GM12878 (cell line): ENCODE data around the gene FAM81A. TPM values are rescaled to one million over a fixed set of nuclear protein-coding genes. Genes with fewer than 3 reads are reported as not detected.
A peak's percentile ranks its signal among the peaks of the same experiment; 100 is the strongest.

Experiments
- ATAC-seq: fragments of 200-7000 bp; cut with Tn5 transposase; 3 replicates; pipeline ENCODE4 v1.9.1; 2020; ENCODE audit warnings: mild to moderate bottlenecking, moderate library complexity
- BruUV-seq: library from RNA; stranded (reverse); fragments of 400-500 nt; replicated peaks from 2 replicates; lab custom pipeline; 2021; lab: Mats Ljungman, UMichigan
- CTCF ChIA-PET: fragments of 300-600 bp; sonication (Branson Sonifier 250); formaldehyde crosslinking; extraction: SDS; loops from one replicate; lab custom pipeline; 2021; ENCODE audit warnings: inconsistent platforms; lab: Yijun Ruan, JAX
- POLR2A ChIA-PET: fragments of 350-600 bp; formaldehyde crosslinking; extraction: SDS; loops from one replicate; lab custom pipeline; 2021; ENCODE audit warnings: inconsistent platforms; lab: Charles Lee
- RAD21 ChIA-PET: fragments of 300-600 bp; sonication (Branson Sonifier 250); formaldehyde crosslinking; loops from one replicate; lab custom pipeline; 2023; ENCODE audit warnings: antibody characterized with exemption; ENCODE audit not compliant: unreplicated experiment; lab: Charles Lee
- SMC1A ChIA-PET: fragments of 300-600 bp; sonication (Branson Sonifier 250); formaldehyde crosslinking; loops from one replicate; lab custom pipeline; 2023; ENCODE audit not compliant: unreplicated experiment, uncharacterized antibody; lab: Charles Lee
- DNase-seq: peaks from one replicate; pipeline ENCODE4 v3.0.0-alpha.2; 2011; ENCODE audit warnings: low read depth, low spot score
- FAIRE-seq: peaks from 3 replicates; lab custom pipeline; 2011; peaks lifted over from hg19 to GRCh38; lab: Jason Lieb, UNC
- H2AFZ ChIP-seq: 2 replicates; pipeline ENCODE4 v1.6.0; 2011; ENCODE audit warnings: low read depth, low read length, control low read depth; ENCODE audit not compliant: control insufficient read depth
- H3K27ac ChIP-seq: 2 replicates; pipeline ENCODE4 v1.5.1; 2011; ENCODE audit warnings: control low read depth; ENCODE audit not compliant: control insufficient read depth, insufficient read depth
- H3K27me3 ChIP-seq, 2 experiments: replicated peaks in 1 of 2; 2 replicates each; pipeline versions ENCODE4 v1.6.0 to v1.6.1; 2011; ENCODE audit warnings: low read length in 1 of 2; ENCODE audit not compliant: control insufficient read depth in 2 of 2, insufficient read depth in 2 of 2
- H3K36me3 ChIP-seq, 2 experiments: 2 replicates each; pipeline ENCODE4 v1.5.1; 2011; ENCODE audit warnings: low read length in 1 of 2; ENCODE audit not compliant: control insufficient read depth in 2 of 2, insufficient read depth in 2 of 2
- H3K4me1 ChIP-seq: 2 replicates; pipeline ENCODE4 v1.6.1; 2011; ENCODE audit warnings: mild to moderate bottlenecking, low read length, moderate library complexity, mixed read lengths; ENCODE audit not compliant: control insufficient read depth, insufficient read depth
- H3K4me2 ChIP-seq: 2 replicates; pipeline ENCODE4 v1.6.0; 2011; ENCODE audit warnings: control low read depth; ENCODE audit not compliant: control insufficient read depth, insufficient read depth
- H3K4me3 ChIP-seq: fragments of 200-600 bp; sonication (generic); 2 replicates; pipeline ENCODE4 v1.5.1; 2016
- H3K79me2 ChIP-seq: 2 replicates; pipeline ENCODE4 v1.6.0; 2011; ENCODE audit warnings: low read length; ENCODE audit not compliant: control insufficient read depth, insufficient read depth
- H3K9ac ChIP-seq: 2 replicates; pipeline ENCODE4 v1.8.0; 2011; ENCODE audit warnings: low read length, control low read depth, mixed read lengths; ENCODE audit not compliant: control insufficient read depth, insufficient read depth
- H3K9me3 ChIP-seq: replicated peaks from 3 replicates; pipeline ENCODE4 v1.5.1; 2011; ENCODE audit warnings: mild to moderate bottlenecking, low read length; ENCODE audit not compliant: control insufficient read depth, insufficient read depth
- H4K20me1 ChIP-seq: 2 replicates; pipeline ENCODE4 v1.6.0; 2011; ENCODE audit not compliant: control insufficient read depth, insufficient read depth
- ASH2L ChIP-seq: fragments of 300-600, 200-600 bp; sonication (generic); IDR thresholded peaks from 2 replicates; pipeline ENCODE4 v1.6.1; 2017; ENCODE audit warnings: low read depth, mild to moderate bottlenecking, borderline replicate concordance
- ATF3 ChIP-seq: IDR thresholded peaks from 2 replicates; pipeline ENCODE4 v1.6.1; 2011; ENCODE audit warnings: low read depth, mild to moderate bottlenecking, low read length, moderate library complexity, borderline replicate concordance; ENCODE audit errors: extremely low read depth
- HSF1 ChIP-seq: fragments of 150-350 bp; IDR thresholded peaks from 2 replicates; pipeline ENCODE4 v1.6.1; 2014; ENCODE audit warnings: mild to moderate bottlenecking, low read depth, low read length
- MTA2 ChIP-seq: fragments of 450-650 bp; IDR thresholded peaks from 2 replicates; pipeline ENCODE4 v1.6.1; 2016; ENCODE audit warnings: low read depth, mild to moderate bottlenecking, moderate library complexity
- MYB ChIP-seq: fragments of 150-350 bp; IDR thresholded peaks from 2 replicates; pipeline ENCODE4 v1.6.1; 2014; ENCODE audit warnings: mild to moderate bottlenecking, low read depth, low read length, borderline replicate concordance
- NBN ChIP-seq: fragments of 450-650 bp; IDR thresholded peaks from 2 replicates; pipeline ENCODE4 v1.6.1; 2016
- NRF1 ChIP-seq: conservative IDR thresholded peaks from 2 replicates; pipeline ENCODE4 v1.6.1; 2011; ENCODE audit warnings: mild to moderate bottlenecking, low read depth, low read length, improper control_type of control experiment
- RELB ChIP-seq: fragments of 450-650 bp; IDR thresholded peaks from 2 replicates; pipeline ENCODE4 v1.6.1; 2017; ENCODE audit warnings: low read depth, mild to moderate bottlenecking, moderate library complexity
- REST ChIP-seq: IDR thresholded peaks from 2 replicates; pipeline ENCODE4 v1.6.1; 2012; ENCODE audit warnings: mild to moderate bottlenecking, low read depth, low read length
- SIX5 ChIP-seq: IDR thresholded peaks from 2 replicates; pipeline ENCODE4 v1.6.1; 2011; ENCODE audit warnings: mild to moderate bottlenecking, low read depth, low read length, moderate library complexity; ENCODE audit not compliant: severe bottlenecking
- STAT3 ChIP-seq: IDR thresholded peaks from 2 replicates; pipeline ENCODE4 v1.6.1; 2011; ENCODE audit warnings: low read depth, low read length, improper control_type of control experiment
- USF1 ChIP-seq: IDR thresholded peaks from 2 replicates; pipeline ENCODE4 v1.6.1; 2011; ENCODE audit warnings: borderline replicate concordance, low read depth, mild to moderate bottlenecking, moderate library complexity, mixed read lengths, low read length; ENCODE audit not compliant: insufficient read depth; ENCODE audit errors: extremely low read length
- WGBS: methylation state at CpG from one replicate; pipeline ENCODE4 v1.1.6; 2016; ENCODE audit warnings: low lambda C conversion rate; ENCODE audit not compliant: insufficient replicate concordance, insufficient coverage; ENCODE audit errors: missing lambda C conversion rate; 5-methylcytosine and 5-hydroxymethylcytosine counted together
- in situ Hi-C: fragments of 300-500 bp; cut with MboI; formaldehyde crosslinking; loops from 9 replicates; pipeline ENCODE4 v1.14.3; 2018; ENCODE audit warnings: mixed read lengths
- intact Hi-C: fragments of 100-400 bp; cut with micrococcal nuclease; formaldehyde crosslinking; loops from one replicate; pipeline ENCODE4 v1.14.2; 2022; ENCODE audit not compliant: unreplicated experiment
- polyA plus RNA-seq, 11 experiments: library from polyadenylated mRNA; depleted of rRNA in 4 of 11; unstranded in 6 of 11; stranded (reverse) in 5 of 11; fragments of >200 nt; fragmentation: Nextera tagmentation in 4 of 11; fragmentation: Illumina TruSeq in 1 of 11; extraction: Ambion mirVana in 4 of 11; extraction: Trizol in 1 of 11; gene quantifications; 1 replicate in 1 of 11; 2 replicates in 10 of 11; pipeline versions ENCODE4 v1.2.1 to v1.2.3, GENCODE V29; 2011 to 2016; ENCODE audit warnings: inconsistent platforms in 2 of 11, missing spikeins in 2 of 11, low read depth in 1 of 11
- total RNA-seq, 4 experiments: library from RNA; depleted of rRNA in 3 of 4; stranded (reverse); fragments of >200 nt in 3 of 4; fragmentation: Illumina TruSeq in 1 of 4; extraction: Trizol in 1 of 4; gene quantifications; 2 replicates each; pipeline versions ENCODE4 v1.2.1 to v1.2.3, GENCODE V29; 2013 to 2021

FAM81A gene
- total and polyA plus RNA-seq, 10 of the 15 experiments (the other 5 are each of a cell fraction or from before 2014, with no cell fraction given) = 0.18 to 34.5 (median 16.2) TPM

DNA sequence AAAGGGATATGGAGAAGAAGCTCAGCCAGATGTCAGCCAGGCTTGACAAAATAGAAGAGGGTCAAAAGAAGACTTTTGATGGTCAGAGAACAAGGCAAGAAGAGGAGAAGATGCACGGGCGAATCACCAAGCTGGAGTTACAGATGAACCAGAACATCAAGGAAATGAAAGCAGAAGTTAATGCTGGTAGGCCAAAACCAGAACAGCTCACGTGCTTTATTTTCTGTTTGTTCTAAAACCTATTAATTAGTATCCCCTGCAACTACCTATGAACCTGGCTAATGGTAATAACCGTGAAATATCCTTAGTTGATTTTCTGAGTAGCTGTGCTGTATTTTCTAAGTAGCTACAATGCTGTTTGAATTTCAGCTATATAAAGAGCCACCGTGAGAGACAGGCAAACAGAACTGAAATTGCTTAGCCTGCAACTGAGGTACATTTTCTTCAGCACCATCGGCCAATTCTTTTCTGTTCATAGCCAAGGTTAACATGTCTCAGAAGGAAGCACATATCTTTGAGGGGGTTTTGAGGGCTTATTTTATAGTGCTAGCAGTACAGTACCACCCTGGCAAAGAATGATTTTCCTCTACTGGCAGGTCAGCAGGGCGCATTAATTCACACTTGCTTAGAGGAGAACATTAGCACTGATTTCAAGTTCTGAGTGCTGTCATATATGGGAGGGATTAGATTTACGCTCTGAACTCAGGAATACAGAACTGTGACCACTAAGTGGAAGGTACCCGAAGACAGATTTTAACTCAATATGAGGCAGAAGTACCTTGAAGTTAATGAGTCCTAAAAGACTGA lies 78.9 kb downstream of the FAM81A start:
- peak; percentile 83 for ATAC-seq
- SMC1A ChIA-PET = interaction anchor here (0.6 to 5.9 kb wide), 22 partner anchors 8 to 562 kb away, joined by 3 to 45 read pairs (median 4); no protein-coding TSS in a partner anchor
- RAD21 ChIA-PET = interaction anchor here (0.8 to 4.6 kb wide), 13 partner anchors 10 to 1289 kb away, joined by 3 to 36 read pairs (median 4); no protein-coding TSS in a partner anchor
- no peaks in the 10 kb centered on the region for H3K27me3 ChIP-seq
- no peaks in the 10 kb centered on the region for H3K36me3 ChIP-seq
- H3K79me2 ChIP-seq = no peaks in the 10 kb centered on the region
- peak overlapping the region; percentile 35 for H3K4me3 ChIP-seq
- no peaks in the 10 kb centered on the region for H3K9me3 ChIP-seq
- BruUV-seq = no TSS peak
- POLR2A ChIA-PET = interaction anchor here (0.5 to 2.0 kb wide), 3 partner anchors 11 to 100 kb away, joined by 3 to 9 read pairs (median 7); no protein-coding TSS in a partner anchor
- peak overlapping the region; percentile 93 for H3K27ac ChIP-seq
- CTCF ChIA-PET = interaction anchor here (0.6 to 6.1 kb wide), 11 partner anchors 10 to 562 kb away, joined by 3 to 62 read pairs (median 9); no protein-coding TSS in a partner anchor
- in situ Hi-C loops = no loop called here
- intact Hi-C loops = loop anchor here (5.0 to 10.0 kb wide), 2 partner anchors 540 to 672 kb away; no protein-coding TSS in a partner anchor
- H3K4me1 ChIP-seq = peaks cover 27% of the 10 kb centered on the region
- H3K9ac ChIP-seq = peak overlapping the region; percentile 64
- peak overlapping the region; percentile 93 for H3K4me2 ChIP-seq
- H4K20me1 ChIP-seq = no peaks in the 10 kb centered on the region
- H2AFZ ChIP-seq = peak overlapping the region; percentile 86
- no peak for DNase-seq
- FAIRE-seq = peak; percentile 83
- 11% methylated on average over 9 of the region's 9 CpGs for WGBS
- peak; percentile 28; the same call in 1 of the 2 replicates for TF ChIP-seq RELB
- TF ChIP-seq SIX5 = no peak
- TF ChIP-seq REST = no peak
- 0 out of 2 replicates have a peak, but pooled peaks have one; percentile 34 for TF ChIP-seq MTA2
- peak; percentile 24 for TF ChIP-seq USF1
- TF ChIP-seq ATF3 = 0 out of 2 replicates have a peak, but pooled peaks have one; percentile 9
- TF ChIP-seq HSF1 = no peak
- TF ChIP-seq NBN = no peak
- no peak for TF ChIP-seq MYB
- no peak for TF ChIP-seq STAT3
- TF ChIP-seq ASH2L = no peak
- no peak for TF ChIP-seq NRF1
